Cardiac fibroblast (primary cell): ENCODE results near the gene ICE2.
A peak's percentile ranks its signal among the peaks of the same experiment; 100 is the strongest.

Experiments used
- DNase-seq, 2 donors: peaks; one replicate each; pipeline versions ENCODE4 v3.0.0 to v3.0.0-alpha.2; 2010; ENCODE audit warnings: low read depth in 2 of 2
- H3K4me3 ChIP-seq, 2 donors: replicated peaks in 1 of 2; 1 replicate in 1 of 2; 2 replicates in 1 of 2; pipeline ENCODE4 v1.5.1; 2011; ENCODE audit warnings: low read depth in 2 of 2, low read length in 2 of 2, mild to moderate bottlenecking in 2 of 2, moderate library complexity in 1 of 2
- CTCF ChIP-seq: IDR thresholded peaks from one replicate; pipeline ENCODE4 v1.5.1; 2011; ENCODE audit warnings: low read depth, mild to moderate bottlenecking, low read length, inconsistent platforms

ICE2 gene

GRCh38 chr15:60396100-60396499, 82.8 kb downstream of the ICE2 start:
- DNase-seq: peak in 1 of 2 donors; percentile 52
- H3K4me3 ChIP-seq: peak overlapping the region; percentile 83 to 99
- TF ChIP-seq CTCF: no peak

GRCh38 chr15:60395276-60396011, 83.5 kb downstream of the ICE2 start:
- H3K4me3 ChIP-seq: peak overlapping the region; percentile 83 to 99
- DNase-seq: peak in 1 of 2 donors; percentile 43
- no peak for TF ChIP-seq CTCF

- TF ChIP-seq CTCF: no peak
- DNase-seq: peak; percentile 57 to 63
- peak overlapping the region; percentile 11 to 99 for H3K4me3 ChIP-seq
These were observed 84.2 kb downstream of the ICE2 start for GRCh38 chr15:60394689-60395097.

- peak overlapping the region in 1 of 2 donors; percentile 99 for H3K4me3 ChIP-seq
- TF ChIP-seq CTCF: no peak
- peak; percentile 96 to 98 for DNase-seq
These were observed 85.8 kb downstream of the ICE2 start for GRCh38 chr15:60392986-60393790.

- DNase-seq: peak; percentile 83 to 86
- H3K4me3 ChIP-seq: peak overlapping the region in 1 of 2 donors; percentile 44
- TF ChIP-seq CTCF: no peak
These were observed 86.3 kb downstream of the ICE2 start for GRCh38 chr15:60392601-60392985.

- no peak for TF ChIP-seq CTCF
- peak in 1 of 2 donors; percentile 32 for DNase-seq
- peak overlapping the region in 1 of 2 donors; percentile 44 for H3K4me3 ChIP-seq
These were observed 87.1 kb downstream of the ICE2 start for GRCh38 chr15:60391722-60392315.
